ENCODE data around the gene SMKR1. TPM values are rescaled to one million over a fixed set of nuclear protein-coding genes. Genes with fewer than 3 reads are reported as not detected.

SMKR1 gene
- total RNA-seq, 1 experiment from 2014 or later: 1.4 TPM

DNA sequence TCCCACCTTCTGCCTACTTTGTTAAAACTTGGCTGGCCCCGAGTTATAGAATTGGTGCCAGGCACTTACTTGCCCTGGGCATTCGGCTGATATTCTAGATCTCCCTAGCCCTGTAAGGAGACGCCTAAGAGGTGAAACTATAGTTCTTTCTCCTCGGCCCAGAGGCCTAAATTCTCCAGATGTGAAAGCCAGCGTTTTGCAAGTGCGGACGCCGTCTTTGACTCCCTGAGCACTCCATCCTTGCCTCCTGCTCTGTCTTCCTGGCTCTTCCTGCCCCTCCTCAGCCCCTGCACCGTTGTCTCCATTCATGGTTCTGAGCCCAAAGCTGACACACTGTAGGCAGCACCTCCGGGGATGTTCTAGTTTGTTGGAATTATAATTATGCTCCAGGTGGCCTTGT lies 11.2 kb downstream of the SMKR1 start:
- TF ChIP-seq, protein P1, sequence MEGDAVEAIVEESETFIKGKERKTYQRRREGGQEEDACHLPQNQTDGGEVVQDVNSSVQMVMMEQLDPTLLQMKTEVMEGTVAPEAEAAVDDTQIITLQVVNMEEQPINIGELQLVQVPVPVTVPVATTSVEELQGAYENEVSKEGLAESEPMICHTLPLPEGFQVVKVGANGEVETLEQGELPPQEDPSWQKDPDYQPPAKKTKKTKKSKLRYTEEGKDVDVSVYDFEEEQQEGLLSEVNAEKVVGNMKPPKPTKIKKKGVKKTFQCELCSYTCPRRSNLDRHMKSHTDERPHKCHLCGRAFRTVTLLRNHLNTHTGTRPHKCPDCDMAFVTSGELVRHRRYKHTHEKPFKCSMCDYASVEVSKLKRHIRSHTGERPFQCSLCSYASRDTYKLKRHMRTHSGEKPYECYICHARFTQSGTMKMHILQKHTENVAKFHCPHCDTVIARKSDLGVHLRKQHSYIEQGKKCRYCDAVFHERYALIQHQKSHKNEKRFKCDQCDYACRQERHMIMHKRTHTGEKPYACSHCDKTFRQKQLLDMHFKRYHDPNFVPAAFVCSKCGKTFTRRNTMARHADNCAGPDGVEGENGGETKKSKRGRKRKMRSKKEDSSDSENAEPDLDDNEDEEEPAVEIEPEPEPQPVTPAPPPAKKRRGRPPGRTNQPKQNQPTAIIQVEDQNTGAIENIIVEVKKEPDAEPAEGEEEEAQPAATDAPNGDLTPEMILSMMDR (IDR thresholded peaks at IDR 0.05): no peak
- TF ChIP-seq TCF7L2 (IDR thresholded peaks at IDR 0.05; ENCODE audit: low read depth, low read length) (no peak), POLR2AphosphoS5 (IDR thresholded peaks at IDR 0.05; ENCODE audit: low read depth, low read length) (no peak), SIN3A (IDR thresholded peaks at IDR 0.05; ENCODE audit: borderline replicate concordance, insufficient read depth, low read depth, low read length) (no peak)
- TF ChIP-seq, protein P2, sequence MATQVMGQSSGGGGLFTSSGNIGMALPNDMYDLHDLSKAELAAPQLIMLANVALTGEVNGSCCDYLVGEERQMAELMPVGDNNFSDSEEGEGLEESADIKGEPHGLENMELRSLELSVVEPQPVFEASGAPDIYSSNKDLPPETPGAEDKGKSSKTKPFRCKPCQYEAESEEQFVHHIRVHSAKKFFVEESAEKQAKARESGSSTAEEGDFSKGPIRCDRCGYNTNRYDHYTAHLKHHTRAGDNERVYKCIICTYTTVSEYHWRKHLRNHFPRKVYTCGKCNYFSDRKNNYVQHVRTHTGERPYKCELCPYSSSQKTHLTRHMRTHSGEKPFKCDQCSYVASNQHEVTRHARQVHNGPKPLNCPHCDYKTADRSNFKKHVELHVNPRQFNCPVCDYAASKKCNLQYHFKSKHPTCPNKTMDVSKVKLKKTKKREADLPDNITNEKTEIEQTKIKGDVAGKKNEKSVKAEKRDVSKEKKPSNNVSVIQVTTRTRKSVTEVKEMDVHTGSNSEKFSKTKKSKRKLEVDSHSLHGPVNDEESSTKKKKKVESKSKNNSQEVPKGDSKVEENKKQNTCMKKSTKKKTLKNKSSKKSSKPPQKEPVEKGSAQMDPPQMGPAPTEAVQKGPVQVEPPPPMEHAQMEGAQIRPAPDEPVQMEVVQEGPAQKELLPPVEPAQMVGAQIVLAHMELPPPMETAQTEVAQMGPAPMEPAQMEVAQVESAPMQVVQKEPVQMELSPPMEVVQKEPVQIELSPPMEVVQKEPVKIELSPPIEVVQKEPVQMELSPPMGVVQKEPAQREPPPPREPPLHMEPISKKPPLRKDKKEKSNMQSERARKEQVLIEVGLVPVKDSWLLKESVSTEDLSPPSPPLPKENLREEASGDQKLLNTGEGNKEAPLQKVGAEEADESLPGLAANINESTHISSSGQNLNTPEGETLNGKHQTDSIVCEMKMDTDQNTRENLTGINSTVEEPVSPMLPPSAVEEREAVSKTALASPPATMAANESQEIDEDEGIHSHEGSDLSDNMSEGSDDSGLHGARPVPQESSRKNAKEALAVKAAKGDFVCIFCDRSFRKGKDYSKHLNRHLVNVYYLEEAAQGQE (IDR thresholded peaks at IDR 0.05; ENCODE audit: insufficient read depth in 1 of 2, low read depth in 2 of 2, low read length in 1 of 2): no peak
- in situ Hi-C loops (cut with HindIII; ENCODE audit: low pct_unique_long_range_greater_than_20kb, low sequenced_read_pairs): no loop called here
- H3K4me1 ChIP-seq (ENCODE audit: control insufficient read depth, insufficient read depth, low read length): no peaks in the 10 kb centered on the region
- H3K4me3 ChIP-seq (ENCODE audit: low read depth in 2 of 2, low read length in 2 of 2): no peak overlapping the region
- ATAC-seq (no peak), DNase-seq (ENCODE audit: low read depth, low spot score) (no peak)
- ChIA-PET CTCF (no interaction called here), POLR2A (no interaction called here)
- BruUV-seq (replicated peaks): no TSS peak
- no peaks in the 10 kb centered on the region for H3K36me3 ChIP-seq (ENCODE audit: control insufficient read depth, insufficient read depth, low read length)
- no peaks in the 10 kb centered on the region for H3K9me3 ChIP-seq (ENCODE audit: control insufficient read depth, insufficient read depth, low read depth, low read length)
- no peaks in the 10 kb centered on the region for H3K27me3 ChIP-seq (ENCODE audit: control insufficient read depth, insufficient read depth, low read length)
- intact Hi-C loops (cut with micrococcal nuclease; ENCODE audit: unreplicated experiment): no loop called here
- H3K27ac ChIP-seq (ENCODE audit: low read length): no peak overlapping the region

DNA sequence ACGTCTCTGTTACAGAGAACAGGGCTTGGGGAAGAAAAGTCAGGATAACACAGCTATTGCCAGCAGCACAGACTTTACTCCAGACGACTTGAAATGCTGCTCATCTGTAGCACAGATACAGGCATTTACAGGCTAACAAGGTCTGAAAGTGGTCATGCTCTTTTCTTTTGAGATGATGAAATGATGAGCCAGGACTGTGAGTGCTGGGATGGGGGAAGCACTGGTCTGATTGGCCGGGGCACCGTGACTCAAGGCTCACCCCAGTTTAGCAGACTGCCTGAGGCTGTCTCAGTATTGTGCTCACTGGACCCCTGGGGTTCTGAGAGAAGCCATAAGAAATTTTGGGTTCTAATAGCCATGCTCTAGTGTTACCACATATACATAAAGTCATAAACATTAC lies 12.4 kb downstream of the SMKR1 start:
- POLR2A ChIA-PET: no interaction called here
- Histone ChIP-seq H3K27ac (ENCODE audit: low read length) (no peak overlapping the region), H3K27me3 (ENCODE audit: control insufficient read depth, insufficient read depth, low read length) (no peaks in the 10 kb centered on the region), H3K4me1 (ENCODE audit: control insufficient read depth, insufficient read depth, low read length) (no peaks in the 10 kb centered on the region), H3K9me3 (ENCODE audit: control insufficient read depth, insufficient read depth, low read depth, low read length) (no peaks in the 10 kb centered on the region), H3K36me3 (ENCODE audit: control insufficient read depth, insufficient read depth, low read length) (no peaks in the 10 kb centered on the region), H3K4me3 (ENCODE audit: low read depth in 2 of 2, low read length in 2 of 2) (no peak overlapping the region)
- intact Hi-C loops (cut with micrococcal nuclease; ENCODE audit: unreplicated experiment): no loop called here
- in situ Hi-C loops (cut with HindIII; ENCODE audit: low pct_unique_long_range_greater_than_20kb, low sequenced_read_pairs): no loop called here
- no peak for DNase-seq (ENCODE audit: low read depth, low spot score)
- no TSS peak for BruUV-seq (replicated peaks)
- no peak for ATAC-seq
- CTCF ChIA-PET: no interaction called here
- TF ChIP-seq, protein P1 (IDR thresholded peaks at IDR 0.05): no peak
- TF ChIP-seq POLR2AphosphoS5 (IDR thresholded peaks at IDR 0.05; ENCODE audit: low read depth, low read length): no peak
- TF ChIP-seq TCF7L2 (IDR thresholded peaks at IDR 0.05; ENCODE audit: low read depth, low read length): no peak
- TF ChIP-seq, protein P2 (IDR thresholded peaks at IDR 0.05; ENCODE audit: insufficient read depth in 1 of 2, low read depth in 2 of 2, low read length in 1 of 2): no peak
- TF ChIP-seq SIN3A (IDR thresholded peaks at IDR 0.05; ENCODE audit: borderline replicate concordance, insufficient read depth, low read depth, low read length): no peak

All from Panc1 (cell line).